Coronary artery (tissue), 2 donors: ENCODE measurements around the gene EIF4EBP2.

Experiments
- DNase-seq: peaks from one replicate; pipeline ENCODE4 v3.0.0-alpha.2; 2017; ENCODE audit warnings: low spot score
- H3K27ac ChIP-seq, 2 donors: fragments of 200-600 bp; sonication (generic); one replicate each; pipeline ENCODE4 v1.5.1; 2016 to 2019
- H3K4me3 ChIP-seq: fragments of 200-600 bp; sonication (generic); 2 replicates; pipeline ENCODE4 v1.5.1; 2016; ENCODE audit warnings: mild to moderate bottlenecking, moderate library complexity
- TF ChIP-seq, protein P1 (sequence below): fragments of 200-600 bp; sonication (generic); IDR thresholded peaks from one replicate; pipeline ENCODE4 v1.5.1; 2019; ENCODE audit warnings: antibody characterized with exemption

The EIF4EBP2 gene

DNA sequence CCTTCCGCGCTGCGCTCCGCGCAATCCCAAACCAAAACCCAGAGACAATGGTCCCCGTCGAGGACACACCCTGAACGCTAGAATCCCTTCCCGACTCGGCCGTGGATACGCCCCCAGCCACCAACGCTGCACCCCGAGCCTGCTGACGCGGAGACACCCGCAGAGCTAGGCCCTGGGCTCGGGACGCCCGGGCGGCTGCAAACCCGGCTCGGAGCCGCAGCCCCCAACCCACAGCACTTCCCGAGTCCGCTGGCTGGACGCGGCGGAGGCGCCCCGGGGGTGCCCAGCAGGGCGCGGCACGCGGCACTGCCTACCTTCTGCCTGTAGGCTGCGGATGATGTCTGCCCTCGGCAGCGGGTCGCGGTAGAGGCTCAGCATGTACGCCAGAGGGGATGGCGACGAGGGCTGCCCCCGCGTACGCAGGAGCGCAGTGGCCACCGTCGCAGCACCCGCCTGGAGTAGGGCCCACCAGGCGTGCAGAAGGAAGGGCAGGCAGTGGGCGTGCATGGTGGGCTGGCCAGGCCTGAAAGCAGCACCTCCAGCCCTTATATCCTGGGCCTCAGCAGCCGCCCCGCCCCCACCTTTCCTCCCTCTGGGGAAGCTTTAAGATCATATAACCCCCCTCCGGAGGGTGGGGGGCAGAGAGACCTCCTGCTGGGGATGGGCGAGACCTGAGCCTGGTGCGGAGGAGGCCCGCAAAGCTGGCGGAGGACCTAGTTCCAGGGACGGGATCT lies 37.4 kb downstream of the EIF4EBP2 start, which contains the start of gene NODAL:
Gene NODAL, minus strand, starts transcription at position 521 of the 734 bp plus-strand sequence. Its CDS starts 14 bp downstream, at position 507.
- TF ChIP-seq, protein P1, sequence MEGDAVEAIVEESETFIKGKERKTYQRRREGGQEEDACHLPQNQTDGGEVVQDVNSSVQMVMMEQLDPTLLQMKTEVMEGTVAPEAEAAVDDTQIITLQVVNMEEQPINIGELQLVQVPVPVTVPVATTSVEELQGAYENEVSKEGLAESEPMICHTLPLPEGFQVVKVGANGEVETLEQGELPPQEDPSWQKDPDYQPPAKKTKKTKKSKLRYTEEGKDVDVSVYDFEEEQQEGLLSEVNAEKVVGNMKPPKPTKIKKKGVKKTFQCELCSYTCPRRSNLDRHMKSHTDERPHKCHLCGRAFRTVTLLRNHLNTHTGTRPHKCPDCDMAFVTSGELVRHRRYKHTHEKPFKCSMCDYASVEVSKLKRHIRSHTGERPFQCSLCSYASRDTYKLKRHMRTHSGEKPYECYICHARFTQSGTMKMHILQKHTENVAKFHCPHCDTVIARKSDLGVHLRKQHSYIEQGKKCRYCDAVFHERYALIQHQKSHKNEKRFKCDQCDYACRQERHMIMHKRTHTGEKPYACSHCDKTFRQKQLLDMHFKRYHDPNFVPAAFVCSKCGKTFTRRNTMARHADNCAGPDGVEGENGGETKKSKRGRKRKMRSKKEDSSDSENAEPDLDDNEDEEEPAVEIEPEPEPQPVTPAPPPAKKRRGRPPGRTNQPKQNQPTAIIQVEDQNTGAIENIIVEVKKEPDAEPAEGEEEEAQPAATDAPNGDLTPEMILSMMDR = no peak
- Histone ChIP-seq H3K4me3 (peak within 1 kb of the TSS; percentile 65), H3K27ac (no peak within 1 kb of the TSS)
- DNase-seq = no peak

DNA sequence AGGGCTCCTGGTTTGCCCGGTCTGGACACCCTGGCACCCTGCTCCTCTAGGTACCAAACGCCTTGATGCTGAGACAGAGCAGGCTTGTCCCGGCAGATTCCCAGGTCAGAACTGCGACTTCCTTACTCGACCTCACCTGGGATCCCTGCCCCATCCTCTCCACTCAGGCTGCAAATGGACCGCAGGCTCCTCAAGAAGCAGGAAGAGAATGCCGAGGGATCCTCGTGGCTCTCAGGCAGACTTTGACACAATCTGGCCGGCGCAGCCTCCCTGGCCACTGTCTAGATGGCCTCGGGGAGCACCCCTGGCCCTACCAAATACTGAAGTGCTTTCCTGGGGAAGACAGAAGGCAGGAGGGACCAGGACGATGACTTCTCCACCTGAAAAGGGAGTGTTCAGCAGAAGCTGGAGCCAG lies 38.0 kb downstream of the EIF4EBP2 start:
- Histone ChIP-seq H3K4me3 (no peak overlapping the region), H3K27ac (no peak overlapping the region)
- DNase-seq = no peak
- TF ChIP-seq, protein P1 = no peak

DNA sequence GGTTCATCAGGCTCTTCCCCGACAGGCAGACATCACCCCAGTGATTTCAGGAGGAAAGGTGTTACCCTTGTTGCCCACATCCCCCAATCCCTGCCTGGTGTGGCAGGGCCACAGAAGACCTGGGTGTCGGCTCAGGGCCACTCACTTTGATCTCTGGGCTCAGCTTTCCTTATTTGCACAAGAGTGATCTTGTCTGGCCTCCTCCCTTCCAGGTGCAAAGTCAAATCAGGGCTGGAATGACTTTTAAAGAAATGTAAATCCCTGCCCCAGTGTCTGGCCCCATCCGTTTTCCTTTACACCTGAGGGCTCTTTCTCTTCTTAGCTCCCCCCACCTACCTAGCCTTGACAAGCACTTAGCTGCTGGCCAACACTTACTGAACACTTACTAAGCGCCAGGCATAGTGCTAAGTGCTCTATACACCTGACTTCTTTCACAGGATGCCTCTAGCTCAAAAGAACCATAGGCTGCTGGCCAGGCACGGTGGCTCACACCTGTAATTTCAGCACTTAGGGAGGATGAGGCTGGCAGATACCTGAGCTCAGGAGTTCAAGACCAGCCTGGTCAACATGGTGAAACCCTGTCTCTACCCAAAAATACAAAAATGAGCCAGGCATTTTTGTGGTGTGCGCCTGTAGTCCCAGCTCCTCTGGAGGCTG lies 38.5 kb downstream of the EIF4EBP2 start:
- no peak overlapping the region for H3K27ac ChIP-seq
- TF ChIP-seq, protein P1 = no peak
- no peak overlapping the region for H3K4me3 ChIP-seq
- DNase-seq = no peak

DNA sequence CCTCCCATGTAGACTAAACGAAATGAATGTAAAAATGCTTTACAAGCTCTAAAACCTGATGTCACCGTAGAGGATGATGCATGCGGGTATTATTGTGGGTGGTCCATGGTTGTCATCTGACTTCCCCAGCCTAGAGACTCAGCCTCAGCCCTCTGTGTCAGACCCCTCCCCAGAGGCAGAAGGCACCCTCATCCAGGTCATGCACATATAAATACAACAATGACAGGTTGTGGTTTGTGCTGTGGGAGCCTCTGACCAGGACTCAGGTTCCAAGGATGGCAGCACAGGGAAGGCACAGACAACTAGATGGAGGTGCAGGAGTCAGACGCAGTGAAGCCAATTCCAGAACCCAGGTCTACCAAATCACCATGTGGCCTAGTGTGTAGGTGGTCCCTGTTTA lies 40.8 kb downstream of the EIF4EBP2 start:
- TF ChIP-seq, protein P1 = no peak
- H3K27ac ChIP-seq = no peak overlapping the region
- H3K4me3 ChIP-seq = no peak overlapping the region
- DNase-seq = no peak

DNA sequence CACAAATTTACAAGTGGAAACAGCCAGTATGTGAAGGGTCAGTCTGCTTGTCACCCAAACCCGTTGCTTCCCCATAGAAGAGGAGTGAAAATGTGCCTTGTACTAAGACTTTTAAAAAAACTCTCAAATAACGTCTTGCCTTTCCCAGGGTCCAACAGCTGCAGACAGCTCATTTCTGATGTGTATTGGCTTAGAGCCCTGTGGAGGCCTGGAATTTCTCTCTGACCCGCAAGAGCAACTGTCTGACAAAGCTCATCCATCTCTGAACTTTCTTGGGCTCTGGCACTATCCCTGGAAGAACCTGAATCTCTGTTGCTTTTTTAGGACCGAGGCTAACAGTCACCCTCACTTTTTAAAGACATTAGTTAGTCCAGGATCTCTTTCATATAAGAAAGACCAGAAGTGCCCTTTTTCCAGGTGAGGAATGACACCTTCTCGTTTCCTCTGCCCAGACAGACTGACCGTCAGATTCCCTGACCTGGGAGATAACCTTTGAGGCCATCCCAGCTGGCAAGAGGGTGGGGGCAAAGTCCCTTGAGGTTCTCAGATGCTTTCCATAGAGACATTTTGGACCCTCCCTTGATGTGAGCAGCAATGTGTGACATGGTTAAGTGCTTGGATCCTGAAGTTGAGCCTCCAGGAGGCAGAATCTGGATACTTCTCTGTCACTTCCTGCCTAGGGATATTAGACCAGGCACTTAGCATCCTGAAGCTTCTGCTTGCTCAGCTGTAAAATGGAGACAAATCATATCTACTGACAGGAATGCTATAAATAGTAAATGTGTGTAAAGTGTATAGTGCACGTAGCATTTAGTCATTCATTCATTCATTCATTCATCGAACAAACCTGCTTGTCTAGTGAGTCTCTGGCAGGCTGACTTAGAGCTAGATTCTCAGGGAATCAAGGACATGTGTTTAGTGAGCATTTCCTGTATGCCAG lies 42.0 kb downstream of the EIF4EBP2 start:
- Histone ChIP-seq H3K27ac (no peak overlapping the region), H3K4me3 (no peak overlapping the region)
- no peak for DNase-seq
- TF ChIP-seq, protein P1 = no peak

- no peak for DNase-seq
- TF ChIP-seq, protein P1 = no peak
- Histone ChIP-seq H3K4me3 (no peak overlapping the region), H3K27ac (no peak overlapping the region)
These were observed 44.3 kb downstream of the EIF4EBP2 start for GRCh38 chr10:70448236-70448635.
